Neuronal stem cell (in vitro differentiated cells): Measurements from ENCODE around the gene FGFRL1.

Experiments
- DNase-seq: peaks from one replicate; pipeline ENCODE4 v3.0.0-alpha.2; 2013; ENCODE audit warnings: low spot score
- H2AFZ ChIP-seq: one replicate; pipeline ENCODE4 v1.6.1; 2013; ENCODE audit warnings: mild to moderate bottlenecking, low read length, inconsistent platforms
- H2AK5ac ChIP-seq: 2 replicates; pipeline ENCODE4 v1.6.1; 2013; ENCODE audit warnings: low read depth, mild to moderate bottlenecking, inconsistent platforms, low read length, moderate library complexity, mixed read lengths
- H2BK120ac ChIP-seq: 2 replicates; pipeline ENCODE4 v1.6.1; 2013; ENCODE audit warnings: low read depth, mild to moderate bottlenecking, inconsistent platforms, low read length, moderate library complexity, mixed read lengths
- H2BK12ac ChIP-seq: one replicate; pipeline ENCODE4 v1.6.1; 2013; ENCODE audit warnings: low read length, inconsistent platforms
- H2BK15ac ChIP-seq: 2 replicates; pipeline ENCODE4 v1.6.1; 2013; ENCODE audit warnings: mild to moderate bottlenecking, low read length, inconsistent platforms, mixed read lengths
- H2BK5ac ChIP-seq: one replicate; pipeline ENCODE4 v1.6.1; 2013; ENCODE audit warnings: inconsistent platforms, mild to moderate bottlenecking, low read length, moderate library complexity
- H3K14ac ChIP-seq: one replicate; pipeline ENCODE4 v1.6.1; 2013; ENCODE audit warnings: low read length, inconsistent platforms
- H3K18ac ChIP-seq: 2 replicates; pipeline ENCODE4 v1.6.1; 2013; ENCODE audit warnings: low read length, inconsistent platforms
- H3K23ac ChIP-seq: 2 replicates; pipeline ENCODE4 v1.6.1; 2013; ENCODE audit warnings: low read depth, mild to moderate bottlenecking, mixed read lengths, low read length, inconsistent platforms; ENCODE audit not compliant: poor library complexity
- H3K27ac ChIP-seq: replicated peaks from 3 replicates; pipeline ENCODE4 v1.5.1; 2013; ENCODE audit warnings: low read length, inconsistent platforms
- H3K27me3 ChIP-seq, 3 experiments: 2 replicates each; pipeline ENCODE4 v1.6.1; 2013; ENCODE audit warnings: low read length in 3 of 3, mild to moderate bottlenecking in 2 of 3, inconsistent platforms in 1 of 3, low read depth in 1 of 3, mixed read lengths in 1 of 3, moderate library complexity in 1 of 3; ENCODE audit not compliant: control insufficient read depth in 3 of 3, insufficient read depth in 3 of 3
- H3K36me3 ChIP-seq, 2 donors: replicated peaks in 1 of 2; 2 replicates each; pipeline ENCODE4 v1.6.1; 2013; ENCODE audit warnings: low read length in 2 of 2; ENCODE audit not compliant: control insufficient read depth in 2 of 2, insufficient read depth in 2 of 2
- H3K4ac ChIP-seq: 2 replicates; pipeline ENCODE4 v1.6.1; 2013; ENCODE audit warnings: inconsistent platforms, mild to moderate bottlenecking, low read length, moderate library complexity
- H3K4me1 ChIP-seq, 2 donors: 1 replicate in 1 of 2; 2 replicates in 1 of 2; pipeline ENCODE4 v1.6.1; 2013; ENCODE audit warnings: low read length in 2 of 2, low read depth in 1 of 2; ENCODE audit not compliant: control insufficient read depth in 2 of 2, insufficient read depth in 1 of 2
- H3K4me2 ChIP-seq: one replicate; pipeline ENCODE4 v1.6.1; 2013; ENCODE audit warnings: mild to moderate bottlenecking, low read length, inconsistent platforms; ENCODE audit not compliant: insufficient read depth, poor library complexity, severe bottlenecking
- H3K4me3 ChIP-seq, 2 donors: 2 replicates each; pipeline ENCODE4 v1.5.1; 2013; ENCODE audit warnings: low read length in 2 of 2, mild to moderate bottlenecking in 2 of 2, inconsistent platforms in 1 of 2, moderate library complexity in 1 of 2
- H3K79me1 ChIP-seq: one replicate; pipeline ENCODE4 v1.6.1; 2013; ENCODE audit warnings: low read depth, mild to moderate bottlenecking, inconsistent platforms, low read length, moderate library complexity
- H3K9ac ChIP-seq: one replicate; pipeline ENCODE4 v1.6.1; 2013; ENCODE audit warnings: mild to moderate bottlenecking, low read depth, low read length, inconsistent platforms; ENCODE audit not compliant: poor library complexity
- H3K9me3 ChIP-seq, 2 donors: replicated peaks in 1 of 2; 2 replicates each; pipeline versions ENCODE3 to v1.6.1; 2013; ENCODE audit warnings: low read length in 2 of 2, mild to moderate bottlenecking in 2 of 2, inconsistent platforms in 1 of 2, low read depth in 1 of 2, mixed read lengths in 1 of 2, moderate library complexity in 1 of 2; ENCODE audit not compliant: control insufficient read depth in 2 of 2, insufficient read depth in 1 of 2
- H4K8ac ChIP-seq: one replicate; pipeline ENCODE4 v1.6.1; 2013; ENCODE audit warnings: low read depth, mild to moderate bottlenecking, inconsistent platforms, low read length, moderate library complexity
- H4K91ac ChIP-seq: one replicate; pipeline ENCODE4 v1.6.1; 2013; ENCODE audit warnings: low read length, low read depth, mild to moderate bottlenecking, inconsistent platforms; ENCODE audit not compliant: poor library complexity
- WGBS, 2 donors: extraction: QIAGEN DNeasy Blood & Tissue Kit; methylation state at CpG; one replicate each; pipeline ENCODE4 v1.1.7; 2013; ENCODE audit warnings: missing lambda C conversion rate in 2 of 2, mixed read lengths in 1 of 2; ENCODE audit not compliant: insufficient read length in 2 of 2, insufficient replicate concordance in 1 of 2; ENCODE audit errors: extremely low coverage in 2 of 2; 5-methylcytosine and 5-hydroxymethylcytosine counted together

FGFRL1 gene

DNA sequence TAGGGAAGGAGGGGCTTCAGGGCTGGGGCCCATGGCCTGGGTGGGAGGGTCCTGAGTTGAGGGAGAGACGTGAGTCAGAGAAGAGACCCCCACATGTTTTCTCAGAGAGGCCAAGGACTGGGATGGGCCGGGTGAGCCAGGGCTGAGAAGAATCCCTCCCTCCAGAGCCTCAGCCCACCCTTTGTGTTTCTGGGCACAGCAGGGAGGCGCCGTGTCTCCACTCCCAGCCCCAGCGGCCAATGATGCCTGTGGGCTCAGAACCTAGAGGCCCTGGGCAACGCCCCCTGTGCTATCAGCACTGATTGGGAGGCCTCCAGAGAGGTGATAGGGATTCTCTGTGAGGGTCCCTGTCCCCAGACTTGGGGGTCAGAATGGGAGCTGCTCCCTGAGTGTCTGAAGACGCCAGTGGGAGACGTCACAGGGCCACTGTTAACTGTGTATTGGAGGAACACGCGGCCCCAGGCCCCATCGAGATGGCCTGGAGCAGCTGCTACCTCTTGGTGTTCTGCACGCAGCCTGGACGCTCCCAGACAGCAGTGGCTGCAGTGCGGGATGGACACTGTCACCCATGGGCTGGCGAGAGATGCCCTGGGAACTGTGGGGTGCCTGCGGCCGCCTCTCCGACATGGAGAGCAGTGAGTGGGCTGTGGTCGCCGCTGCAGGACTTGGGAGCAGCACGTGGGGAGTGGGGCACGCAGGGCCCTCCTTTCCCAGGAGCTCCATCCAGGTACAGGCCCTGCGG lies 8.5 kb downstream of the FGFRL1 start:
- Histone ChIP-seq H4K8ac (no peak overlapping the region), H3K27ac (peak overlapping the region; percentile 50), H3K4me2 (peak overlapping the region; percentile 19), H3K23ac (peak overlapping the region; percentile 80), H3K4me1 (peaks cover 38 to 40% of the 10 kb centered on the region in 2 donors), H3K36me3 (peaks cover 10 to 20% of the 10 kb centered on the region in 2 donors), H2AFZ (no peak overlapping the region), H2BK5ac (peak overlapping the region; percentile 42), H3K4me3 (no peak overlapping the region), H2AK5ac (peak overlapping the region; percentile 98), H3K9me3 (no peaks in the 10 kb centered on the region), H3K14ac (no peak overlapping the region), H4K91ac (peak overlapping the region; percentile 22), H2BK120ac (no peak overlapping the region), H2BK15ac (peak overlapping the region; percentile 85), H3K9ac (no peak overlapping the region), H3K18ac (peak overlapping the region; percentile 94), H3K4ac (peak overlapping the region; percentile 37), H3K27me3 (no peaks in the 10 kb centered on the region), H3K79me1 (peaks cover 56% of the 10 kb centered on the region), H2BK12ac (no peak overlapping the region)
- no peak for DNase-seq
- WGBS, 2 donors: no CpG with 5 or more reads among the region's 23 CpGs

DNA sequence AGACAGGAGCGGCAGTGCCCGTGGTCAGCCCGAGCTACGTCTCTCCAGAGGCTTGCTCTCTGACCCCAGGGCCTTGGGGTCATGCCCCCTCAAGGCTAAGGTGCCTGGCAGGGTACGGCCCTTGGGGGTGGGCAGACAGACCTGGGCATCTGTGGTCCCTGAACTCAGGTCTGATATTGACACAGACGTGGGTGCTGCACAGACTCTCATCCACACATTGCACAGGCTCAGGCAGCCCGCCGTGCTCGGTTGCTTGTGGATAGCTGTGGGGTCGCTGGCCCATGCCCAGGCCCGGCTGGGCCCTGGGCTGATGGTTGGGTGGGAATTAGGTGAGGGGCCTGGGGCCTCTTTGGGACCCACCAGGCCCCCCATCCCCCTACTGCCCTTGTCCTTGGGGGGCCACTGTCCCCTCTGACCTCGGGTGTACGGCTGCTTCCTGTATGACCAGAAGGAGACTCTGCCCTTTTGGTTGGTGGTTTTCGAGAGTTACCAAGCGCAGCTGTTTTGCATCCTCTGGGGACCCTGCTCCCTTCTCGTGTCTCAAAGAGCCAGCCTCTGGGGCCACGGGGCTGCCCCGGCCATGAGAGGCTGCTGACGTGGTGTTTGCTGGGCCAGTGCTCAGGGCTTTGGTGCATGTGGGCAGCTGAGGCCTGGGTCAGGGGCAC lies 10.1 kb downstream of the FGFRL1 start:
- Histone ChIP-seq H2BK12ac (no peak overlapping the region), H3K18ac (peak overlapping the region; percentile 41), H3K4me2 (no peak overlapping the region), H3K79me1 (peaks cover 43% of the 10 kb centered on the region), H4K8ac (no peak overlapping the region), H2AK5ac (peak overlapping the region; percentile 61), H2BK120ac (no peak overlapping the region), H3K27me3 (no peaks in the 10 kb centered on the region), H3K4me1 (peaks cover 27 to 38% of the 10 kb centered on the region in 2 donors), H3K4ac (no peak overlapping the region), H3K23ac (no peak overlapping the region), H3K14ac (no peak overlapping the region), H3K9ac (no peak overlapping the region), H3K27ac (no peak overlapping the region), H2BK15ac (no peak overlapping the region), H3K36me3 (peaks cover 23 to 29% of the 10 kb centered on the region in 2 donors), H2BK5ac (no peak overlapping the region), H4K91ac (no peak overlapping the region), H2AFZ (no peak overlapping the region), H3K9me3 (peaks cover 0 to 11% of the 10 kb centered on the region in 2 donors), H3K4me3 (no peak overlapping the region)
- no CpG with 5 or more reads among the region's 19 CpGs for WGBS, 2 donors
- DNase-seq: no peak

DNA sequence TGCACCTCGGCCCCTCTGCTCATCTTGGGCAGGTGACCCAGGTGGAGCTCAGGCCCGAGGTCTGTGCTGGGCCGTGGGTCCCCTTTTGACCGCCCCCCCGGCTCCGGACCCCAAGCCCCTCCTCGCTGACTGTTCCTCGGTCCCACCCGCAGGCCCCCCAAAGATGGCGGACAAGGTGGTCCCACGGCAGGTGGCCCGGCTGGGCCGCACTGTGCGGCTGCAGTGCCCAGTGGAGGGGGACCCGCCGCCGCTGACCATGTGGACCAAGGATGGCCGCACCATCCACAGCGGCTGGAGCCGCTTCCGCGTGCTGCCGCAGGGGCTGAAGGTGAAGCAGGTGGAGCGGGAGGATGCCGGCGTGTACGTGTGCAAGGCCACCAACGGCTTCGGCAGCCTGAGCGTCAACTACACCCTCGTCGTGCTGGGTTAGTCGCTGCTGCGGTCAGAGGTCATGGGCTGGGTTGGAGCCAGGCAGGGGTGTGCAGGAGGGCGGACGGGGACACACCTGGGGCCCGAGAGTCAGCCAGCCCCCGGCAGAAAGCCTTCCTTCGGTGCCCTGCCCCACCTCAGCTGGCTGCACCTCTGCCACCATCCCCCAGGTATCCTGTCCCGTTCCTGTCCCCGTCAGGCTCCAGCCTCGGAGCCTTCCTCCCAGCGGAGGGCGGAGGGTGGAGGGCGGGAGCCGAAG lies 10.8 kb downstream of the FGFRL1 start:
- Histone ChIP-seq H3K14ac (peak overlapping the region; percentile 56), H4K91ac (no peak overlapping the region), H4K8ac (no peak overlapping the region), H2BK120ac (no peak overlapping the region), H3K23ac (no peak overlapping the region), H3K9me3 (peaks cover 0 to 11% of the 10 kb centered on the region in 2 donors), H2BK5ac (no peak overlapping the region), H3K18ac (peak overlapping the region; percentile 38), H3K9ac (no peak overlapping the region), H3K27me3 (no peaks in the 10 kb centered on the region), H3K79me1 (peaks cover 36% of the 10 kb centered on the region), H2AK5ac (peak overlapping the region; percentile 61), H2BK15ac (no peak overlapping the region), H3K4me1 (peaks cover 26 to 42% of the 10 kb centered on the region in 2 donors), H2BK12ac (peak overlapping the region; percentile 41), H3K4me3 (no peak overlapping the region), H2AFZ (no peak overlapping the region), H3K27ac (no peak overlapping the region), H3K36me3 (peaks cover 23 to 33% of the 10 kb centered on the region in 2 donors), H3K4ac (no peak overlapping the region), H3K4me2 (no peak overlapping the region)
- no CpG with 5 or more reads among the region's 46 CpGs for WGBS, 2 donors
- no peak for DNase-seq

DNA sequence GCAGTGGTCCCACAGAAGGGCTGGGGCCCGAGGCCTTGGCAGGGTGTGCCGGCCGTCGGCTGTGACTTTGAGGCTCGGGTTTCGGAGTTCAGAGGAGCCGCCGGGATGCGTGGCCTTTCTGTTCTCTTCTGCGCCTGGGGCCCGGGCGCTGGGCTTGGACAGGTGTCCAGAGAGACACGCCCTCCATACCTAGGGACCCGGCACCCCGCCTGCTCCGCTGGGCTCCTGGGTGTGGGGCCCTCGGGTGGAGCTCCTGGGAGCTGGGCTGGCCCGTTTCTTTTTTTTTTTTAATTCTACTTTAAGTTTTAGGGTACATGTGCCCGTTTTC lies 11.3 kb downstream of the FGFRL1 start:
- H3K27ac ChIP-seq: no peak overlapping the region
- no peak overlapping the region for H3K14ac ChIP-seq
- H2BK120ac ChIP-seq: no peak overlapping the region
- no peak overlapping the region for H2AFZ ChIP-seq
- H4K91ac ChIP-seq: no peak overlapping the region
- no CpG with 5 or more reads among the region's 19 CpGs for WGBS, 2 donors
- peaks cover 31% of the 10 kb centered on the region for H3K79me1 ChIP-seq
- H3K23ac ChIP-seq: no peak overlapping the region
- H2BK5ac ChIP-seq: no peak overlapping the region
- no peak for DNase-seq
- H3K4me3 ChIP-seq: no peak overlapping the region
- H3K9ac ChIP-seq: no peak overlapping the region
- H3K4me1 ChIP-seq: peaks cover 21 to 42% of the 10 kb centered on the region in 2 donors
- peaks cover 0 to 11% of the 10 kb centered on the region in 2 donors for H3K9me3 ChIP-seq
- no peak overlapping the region for H2BK15ac ChIP-seq
- H3K36me3 ChIP-seq: peaks cover 23 to 33% of the 10 kb centered on the region in 2 donors
- no peak overlapping the region for H3K18ac ChIP-seq
- H2BK12ac ChIP-seq: no peak overlapping the region
- H4K8ac ChIP-seq: no peak overlapping the region
- no peaks in the 10 kb centered on the region for H3K27me3 ChIP-seq
- no peak overlapping the region for H2AK5ac ChIP-seq
- no peak overlapping the region for H3K4ac ChIP-seq
- H3K4me2 ChIP-seq: no peak overlapping the region
